Panc1 (cell line): ENCODE results near the gene EHD2. TPM values are rescaled to one million over a fixed set of nuclear protein-coding genes. Genes with fewer than 3 reads are reported as not detected.

Experiments used
- ATAC-seq: fragments of 200-7000 bp; cut with Tn5 transposase; 2 replicates; pipeline ENCODE4 v1.9.1; 2020; ENCODE audit warnings: mild to moderate bottlenecking, moderate library complexity
- BruUV-seq: library from RNA; stranded (reverse); fragments of 400-500 nt; replicated peaks from 2 replicates; lab custom pipeline; 2021; lab: Mats Ljungman, UMichigan
- CTCF ChIA-PET: fragments of 300-600 bp; sonication (Branson Sonifier 250); formaldehyde crosslinking; loops from one replicate; lab custom pipeline; 2022; ENCODE audit warnings: antibody characterized with exemption; lab: Charles Lee
- POLR2A ChIA-PET: fragments of 300-600 bp; sonication (Branson Sonifier 250); formaldehyde crosslinking; loops from one replicate; lab custom pipeline; 2022; ENCODE audit warnings: antibody characterized with exemption; lab: Charles Lee
- DNase-seq: peaks from one replicate; pipeline ENCODE4 v3.0.0-alpha.2; 2010; ENCODE audit warnings: low read depth, low spot score
- H3K27ac ChIP-seq: 2 replicates; pipeline ENCODE4 v1.5.1; 2011; ENCODE audit warnings: mild to moderate bottlenecking, low read length, inconsistent platforms
- H3K27me3 ChIP-seq: fragments of 200-500 bp; sonication (Bioruptor generic); 2 replicates; pipeline ENCODE4 v1.6.0; 2014; ENCODE audit warnings: low read length, inconsistent platforms; ENCODE audit not compliant: control insufficient read depth, insufficient read depth
- H3K36me3 ChIP-seq: fragments of 200-500 bp; sonication (Bioruptor generic); 2 replicates; pipeline ENCODE4 v1.5.1; 2014; ENCODE audit warnings: inconsistent platforms, mild to moderate bottlenecking, low read length, moderate library complexity; ENCODE audit not compliant: control insufficient read depth, insufficient read depth
- H3K4me1 ChIP-seq: 2 replicates; pipeline ENCODE4 v1.5.1; 2011; ENCODE audit warnings: inconsistent platforms, mild to moderate bottlenecking, low read length, moderate library complexity; ENCODE audit not compliant: control insufficient read depth, insufficient read depth
- H3K4me3 ChIP-seq, 2 experiments: 2 replicates each; pipeline ENCODE4 v1.5.1; 2011 to 2012; ENCODE audit warnings: low read depth in 2 of 2, low read length in 2 of 2, mild to moderate bottlenecking in 2 of 2, inconsistent platforms in 1 of 2, moderate library complexity in 1 of 2
- H3K9me3 ChIP-seq: fragments of 200-500 bp; sonication (Bioruptor generic); 2 replicates; pipeline ENCODE4 v1.5.1; 2014; ENCODE audit warnings: low read depth, mild to moderate bottlenecking, inconsistent platforms, low read length, moderate library complexity; ENCODE audit not compliant: control insufficient read depth, insufficient read depth
- CTCF ChIP-seq: fragments of 450-650 bp; IDR thresholded peaks from 2 replicates; pipeline ENCODE4 v1.5.1; 2017; ENCODE audit warnings: mild to moderate bottlenecking
- POLR2AphosphoS5 ChIP-seq: IDR thresholded peaks from 2 replicates; pipeline ENCODE4 v1.6.1; 2012; ENCODE audit warnings: mild to moderate bottlenecking, low read depth, low read length, moderate library complexity
- REST ChIP-seq, 2 experiments: IDR thresholded peaks; 2 replicates each; pipeline ENCODE4 v1.6.1; 2011 to 2012; ENCODE audit warnings: low read depth in 2 of 2, control low read depth in 1 of 2, low read length in 1 of 2, mild to moderate bottlenecking in 1 of 2, moderate library complexity in 1 of 2; ENCODE audit not compliant: insufficient read depth in 1 of 2
- SIN3A ChIP-seq: IDR thresholded peaks from 2 replicates; pipeline ENCODE4 v1.6.1; 2012; ENCODE audit warnings: low read depth, mild to moderate bottlenecking, low read length, moderate library complexity, borderline replicate concordance; ENCODE audit not compliant: insufficient read depth
- TCF7L2 ChIP-seq: IDR thresholded peaks from 2 replicates; pipeline ENCODE4 v1.6.1; 2011; ENCODE audit warnings: mild to moderate bottlenecking, low read depth, low read length, inconsistent platforms
- in situ Hi-C: cut with HindIII; loops from 2 replicates; pipeline ENCODE4 v1.10.0; 2016; ENCODE audit warnings: low sequenced_read_pairs, low pct_unique_long_range_greater_than_20kb
- intact Hi-C: fragments of 100-400 bp; cut with micrococcal nuclease; formaldehyde crosslinking; loops from one replicate; pipeline ENCODE4 v1.10.0; 2022; ENCODE audit not compliant: unreplicated experiment
- total RNA-seq: library from RNA; stranded (reverse); gene quantifications from one replicate; pipeline ENCODE4 v1.2.1, GENCODE V29; 2021; ENCODE audit not compliant: unreplicated experiment

The EHD2 gene
- total RNA-seq, 1 experiment from 2014 or later = 41.8 TPM

GRCh38 chr19:47681936-47682335 lies 31.3 kb upstream of the EHD2 start:
- TF ChIP-seq CTCF = no peak
- TF ChIP-seq SIN3A = no peak
- no peak for TF ChIP-seq REST (IDR thresholded peaks at IDR 0.05; ENCODE audit: insufficient read depth in 1 of 2, low read depth in 2 of 2, low read length in 1 of 2)
- TF ChIP-seq TCF7L2 = no peak
- no peak for TF ChIP-seq POLR2AphosphoS5
- DNase-seq (no peak), ATAC-seq (no peak)
- intact Hi-C loops (no loop called here), in situ Hi-C loops (no loop called here)
- no peaks in the 10 kb centered on the region for H3K9me3 ChIP-seq
- H3K36me3 ChIP-seq = no peaks in the 10 kb centered on the region
- H3K4me3 ChIP-seq = no peak overlapping the region
- H3K4me1 ChIP-seq = no peaks in the 10 kb centered on the region
- ChIA-PET CTCF (no interaction called here), POLR2A (no interaction called here)
- H3K27me3 ChIP-seq = no peaks in the 10 kb centered on the region
- BruUV-seq = no TSS peak
- no peak overlapping the region for H3K27ac ChIP-seq

DNA sequence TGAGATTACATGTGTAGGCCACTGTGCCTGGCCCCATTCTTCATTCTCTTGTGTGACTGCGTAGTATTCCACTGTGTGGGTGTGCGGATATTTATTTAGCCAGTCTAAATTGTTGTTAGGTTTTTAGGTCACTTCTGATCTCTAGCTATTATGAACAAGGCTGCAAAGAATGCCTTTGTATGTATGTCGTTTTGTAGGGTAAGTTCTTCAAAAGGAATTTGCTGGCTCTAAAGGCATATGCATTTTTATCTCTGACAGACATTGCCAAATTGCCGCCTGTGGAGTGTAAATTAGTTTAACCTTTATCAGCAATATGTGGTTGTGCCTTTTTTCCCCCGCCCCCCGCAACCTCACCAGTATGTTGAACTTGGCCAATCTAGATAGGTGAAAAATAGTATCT lies 30.3 kb upstream of the EHD2 start:
- TF ChIP-seq CTCF = no peak
- no peak for TF ChIP-seq POLR2AphosphoS5
- no peak for TF ChIP-seq REST (IDR thresholded peaks at IDR 0.05; ENCODE audit: insufficient read depth in 1 of 2, low read depth in 2 of 2, low read length in 1 of 2)
- no peak for TF ChIP-seq TCF7L2
- TF ChIP-seq SIN3A = no peak
- ChIA-PET CTCF (no interaction called here), POLR2A (no interaction called here)
- Histone ChIP-seq H3K27me3 (no peaks in the 10 kb centered on the region), H3K27ac (no peak overlapping the region), H3K36me3 (no peaks in the 10 kb centered on the region), H3K4me1 (no peaks in the 10 kb centered on the region), H3K9me3 (no peaks in the 10 kb centered on the region), H3K4me3 (no peak overlapping the region)
- no peak for DNase-seq
- BruUV-seq = no TSS peak
- in situ Hi-C loops (no loop called here), intact Hi-C loops (no loop called here)
- ATAC-seq = no peak
